ENCODE results near the gene DSTYK.
"Not testable (repeated sequence)": the region's sequence is repeated elsewhere in the genome, so short reads cannot be mapped to it uniquely, and the experiment has no call there.

The DSTYK gene

DNA sequence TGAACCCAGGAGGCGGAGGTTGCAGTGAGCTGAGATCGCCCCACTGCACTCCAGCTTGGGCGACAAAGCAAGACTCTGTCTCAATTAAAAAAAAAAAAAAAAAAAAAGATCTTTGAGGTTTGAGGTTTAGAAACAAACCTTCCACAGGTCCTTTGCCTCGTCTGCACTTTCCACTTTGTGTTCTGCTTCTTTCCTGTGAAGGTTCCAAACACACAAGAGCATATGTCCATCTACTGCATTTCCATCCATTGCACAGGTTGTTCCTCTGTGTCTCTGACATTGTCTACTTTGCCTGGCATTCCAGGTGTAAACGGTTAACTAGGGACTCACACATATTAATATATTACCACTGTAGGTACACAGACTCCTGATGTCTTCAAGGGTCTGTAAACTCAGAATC, 40.1 kb downstream of the DSTYK start:
- DNase-seq (ENCODE audit: low read depth in 2 of 2) = no peak

DNA sequence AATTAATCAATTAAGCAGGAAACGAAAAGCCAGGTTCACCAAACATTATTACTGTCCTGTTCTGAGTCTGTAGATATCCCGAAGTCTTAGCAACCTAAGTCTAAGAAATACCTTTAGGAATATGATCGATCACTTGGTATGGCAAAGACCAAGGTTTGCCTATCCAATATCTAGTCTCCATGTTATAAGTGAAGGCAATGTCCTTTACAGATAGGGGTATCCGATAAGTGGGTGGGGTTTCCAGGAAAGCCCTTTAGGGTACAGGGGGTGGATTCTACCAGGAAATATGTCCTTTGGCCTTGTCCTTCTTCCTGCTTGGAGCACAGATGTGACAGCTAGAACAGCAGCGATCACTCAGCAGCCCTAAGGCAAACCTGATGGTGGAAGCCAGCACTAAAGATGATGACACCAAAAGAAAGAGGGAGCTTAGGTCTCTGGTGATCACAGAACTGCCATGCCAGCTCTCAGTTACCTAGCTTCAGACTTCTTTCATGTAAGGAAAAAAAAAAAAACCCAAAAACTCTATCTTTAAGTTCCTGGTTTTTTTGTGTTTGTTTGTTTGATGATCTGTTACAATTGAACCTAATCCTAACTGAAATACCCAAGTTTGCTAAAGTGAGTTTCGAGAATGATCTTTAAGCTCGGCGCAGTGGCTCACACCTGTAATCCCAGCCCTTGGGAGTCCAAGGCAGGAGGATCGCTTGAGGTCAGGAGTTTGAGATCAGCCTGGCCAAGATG, 40.8 kb downstream of the DSTYK start:
- DNase-seq (ENCODE audit: low read depth in 2 of 2) = no peak

- DNase-seq (ENCODE audit: low read depth in 2 of 2) = no peak
These were observed 42.3 kb downstream of the DSTYK start for GRCh38 chr1:205169248-205169647.

- DNase-seq (ENCODE audit: low read depth in 2 of 2) = no peak
These were observed 43.2 kb downstream of the DSTYK start for GRCh38 chr1:205168291-205168690.

- DNase-seq (ENCODE audit: low read depth in 2 of 2) = no peak
These were observed 49.2 kb downstream of the DSTYK start for GRCh38 chr1:205162301-205162700.

DNA sequence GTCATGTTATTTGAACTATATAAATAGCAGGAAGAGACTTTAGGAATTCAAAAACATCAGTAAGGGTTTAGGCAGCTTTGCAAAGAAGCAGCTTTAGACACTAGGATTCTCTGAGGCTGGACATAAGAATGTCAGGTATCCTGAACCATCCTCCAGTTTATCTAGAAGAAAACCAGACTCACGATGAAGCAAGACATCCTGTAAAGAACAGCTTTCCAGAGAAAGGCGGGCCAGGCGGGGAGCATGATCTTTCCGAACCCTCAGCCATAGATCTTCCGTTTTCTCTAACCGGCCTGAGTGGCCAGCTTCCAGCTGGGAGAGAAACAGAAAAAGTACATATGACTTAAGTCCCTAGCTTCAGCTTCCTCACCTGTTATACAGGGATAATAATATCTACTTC, 50.4 kb downstream of the DSTYK start:
- no peak for DNase-seq (ENCODE audit: low read depth in 2 of 2)

DNA sequence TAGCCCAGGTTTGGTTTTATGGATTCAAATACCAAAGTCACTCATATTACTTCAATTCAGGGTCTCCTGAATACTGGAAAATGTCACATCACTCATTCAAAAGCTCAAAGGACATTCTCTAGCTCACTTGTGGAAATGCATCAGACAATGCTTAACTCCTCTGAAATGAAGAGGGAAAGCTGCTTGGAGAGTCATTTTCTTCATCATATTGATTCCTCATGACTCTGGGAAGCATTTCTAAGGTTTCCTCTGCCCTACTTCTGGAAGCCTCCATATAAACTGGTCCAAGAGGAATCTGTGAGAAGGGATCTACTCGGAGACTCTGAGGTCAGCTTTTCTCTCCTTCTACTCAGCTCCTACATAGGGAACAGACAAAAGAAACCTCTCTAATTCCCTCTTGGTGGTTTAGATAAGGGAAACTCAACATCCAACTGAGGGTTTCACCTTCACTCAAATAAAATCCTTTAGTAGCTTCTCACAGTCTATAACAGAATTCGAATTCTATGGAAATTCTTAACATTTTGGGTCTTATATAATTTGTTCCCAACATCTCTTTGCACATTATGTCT, 53.4 kb downstream of the DSTYK start:
- no peak for DNase-seq (ENCODE audit: low read depth in 2 of 2)

GRCh38 chr1:205155665-205156377, 55.7 kb downstream of the DSTYK start:
- not testable (repeated sequence) for DNase-seq (ENCODE audit: low read depth in 2 of 2)

DNA sequence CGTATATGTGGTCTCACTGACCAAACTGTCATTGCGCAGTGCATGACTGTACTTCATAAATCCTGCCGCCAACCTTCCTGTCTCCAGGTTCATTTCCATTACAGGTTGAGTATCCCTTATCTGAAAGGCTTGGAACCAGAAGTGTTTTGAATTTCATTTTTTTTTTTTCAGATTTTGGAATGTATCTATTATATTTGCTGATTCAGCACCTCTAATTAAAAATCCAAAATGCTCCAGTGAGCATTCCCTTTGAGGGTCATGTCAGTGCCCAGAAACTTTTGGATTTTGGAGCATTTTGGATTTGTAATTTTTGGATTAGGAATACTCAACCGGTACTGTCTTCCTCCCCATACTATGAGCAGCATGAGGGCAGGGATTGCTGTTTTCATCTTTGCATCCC, 59.0 kb downstream of the DSTYK start:
- no peak for DNase-seq (ENCODE audit: low read depth in 2 of 2)

DNA sequence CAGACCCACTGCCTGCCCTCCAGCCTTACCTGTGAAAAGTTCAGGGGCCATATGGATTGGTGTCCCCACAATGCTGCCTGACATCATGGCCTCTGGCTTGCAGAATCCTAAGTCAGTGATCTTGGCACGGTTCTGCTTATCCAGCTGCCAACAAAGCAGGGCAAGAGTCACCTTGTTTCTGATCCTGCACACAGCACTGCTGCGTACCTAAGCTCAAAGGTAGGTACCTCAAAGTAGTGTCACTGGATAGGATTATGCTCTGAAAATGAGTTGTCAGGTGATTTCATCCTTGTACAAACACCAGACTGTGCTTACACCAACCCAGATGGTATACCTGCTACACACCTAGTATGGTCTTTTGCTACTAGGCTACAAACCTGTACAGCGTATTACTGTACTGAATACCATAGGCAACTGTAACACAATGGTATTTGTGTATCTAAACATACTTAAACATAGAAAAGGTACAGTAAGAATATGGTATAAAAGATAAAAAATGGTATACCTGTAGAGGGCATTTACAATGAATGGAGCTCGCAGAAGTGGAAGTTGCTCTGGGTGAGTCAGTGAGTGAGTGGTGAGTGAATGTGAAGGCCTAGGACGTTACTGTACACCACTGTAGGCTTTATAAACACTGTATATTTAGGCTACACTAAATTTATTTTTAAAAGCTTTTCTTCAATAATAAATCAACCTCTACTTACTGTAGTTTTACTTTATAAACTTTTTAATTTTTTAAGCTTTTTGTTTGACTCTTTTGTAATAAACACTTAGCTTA, 60.7 kb downstream of the DSTYK start:
- DNase-seq (ENCODE audit: low read depth in 2 of 2) = no peak

DNA sequence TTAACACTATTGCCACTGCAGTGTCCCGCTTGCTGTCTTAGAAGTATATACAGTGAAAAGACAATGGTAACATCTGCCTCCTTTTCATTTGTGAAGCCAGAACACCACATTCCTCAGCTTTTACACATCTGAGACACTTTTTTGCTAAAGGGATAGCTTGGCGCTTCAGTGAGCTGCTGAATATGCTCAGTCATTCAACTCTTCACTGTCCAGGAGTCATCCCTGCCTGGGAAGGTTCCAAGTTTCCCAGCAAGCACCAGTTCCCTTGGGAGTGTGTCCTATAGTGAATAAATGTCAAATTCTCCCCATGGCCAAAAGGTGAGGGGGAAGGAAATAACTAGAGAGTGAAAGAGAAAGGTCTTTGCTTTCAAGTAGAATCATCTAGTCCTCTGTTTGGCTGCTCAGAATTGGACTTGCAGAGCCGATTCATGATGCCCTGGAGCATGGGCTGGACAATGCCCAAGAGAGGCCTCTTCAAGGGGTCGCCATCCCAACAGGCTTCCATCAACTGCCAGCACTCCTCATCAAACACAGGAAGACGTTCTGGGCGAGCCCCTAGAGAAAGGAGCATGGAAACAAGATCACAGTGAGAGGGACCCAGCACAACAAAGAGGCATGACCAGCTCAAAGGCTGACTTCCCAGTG, 64.2 kb downstream of the DSTYK start:
- DNase-seq (ENCODE audit: low read depth in 2 of 2) = no peak

- DNase-seq (ENCODE audit: low read depth in 2 of 2) = no peak
These were observed 66.8 kb downstream of the DSTYK start for GRCh38 chr1:205144751-205145150.

DNA sequence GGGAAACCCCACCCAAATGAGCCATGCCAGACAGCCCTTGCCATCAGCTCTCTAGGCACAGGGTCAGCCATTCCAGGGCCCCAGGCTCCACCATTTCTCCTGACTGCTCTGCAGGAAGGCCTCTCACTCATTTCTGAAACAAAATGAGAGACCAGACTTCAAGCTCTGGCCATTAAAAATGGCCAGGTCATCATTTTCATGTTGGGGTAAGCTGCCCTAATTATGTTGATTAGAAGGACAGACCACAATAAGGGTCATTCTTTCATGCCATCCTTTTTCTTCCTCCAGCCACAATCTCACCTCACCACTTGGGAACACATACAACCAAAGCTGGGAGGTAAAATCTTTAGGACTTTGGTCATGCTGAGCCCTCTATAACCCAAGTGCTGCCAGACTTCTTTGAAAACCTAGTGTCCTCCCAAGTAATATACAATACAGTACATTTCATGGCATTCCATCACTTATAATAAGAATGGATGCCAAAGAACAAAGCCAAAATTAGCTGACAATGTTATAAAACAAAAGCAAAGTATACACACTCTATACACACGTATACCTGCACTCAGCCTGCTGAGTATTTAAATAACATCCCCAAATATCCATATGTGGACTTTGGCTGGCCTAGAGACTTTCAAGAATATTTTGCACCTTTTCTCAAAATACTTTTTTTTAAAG, 67.3 kb downstream of the DSTYK start:
- DNase-seq (ENCODE audit: low read depth in 2 of 2) = no peak

DNA sequence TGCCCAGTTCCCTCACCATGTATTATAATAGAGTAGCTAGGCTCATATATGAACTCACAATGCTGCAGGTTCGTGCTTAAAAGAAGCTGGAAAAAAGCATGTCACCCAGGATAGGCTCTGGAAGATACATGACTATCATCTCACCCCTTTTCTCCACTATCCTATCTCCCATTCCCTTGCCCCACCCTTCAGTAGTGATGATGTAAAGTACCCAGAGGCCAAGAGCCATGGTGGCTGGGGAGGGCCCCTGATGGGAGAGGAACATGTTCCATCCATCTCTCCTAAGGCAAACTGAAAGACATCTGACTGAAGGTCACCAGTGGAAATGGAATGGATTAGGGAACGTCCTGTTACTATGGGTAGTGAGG, 69.4 kb downstream of the DSTYK start:
- DNase-seq (ENCODE audit: low read depth in 2 of 2) = no peak

DNA sequence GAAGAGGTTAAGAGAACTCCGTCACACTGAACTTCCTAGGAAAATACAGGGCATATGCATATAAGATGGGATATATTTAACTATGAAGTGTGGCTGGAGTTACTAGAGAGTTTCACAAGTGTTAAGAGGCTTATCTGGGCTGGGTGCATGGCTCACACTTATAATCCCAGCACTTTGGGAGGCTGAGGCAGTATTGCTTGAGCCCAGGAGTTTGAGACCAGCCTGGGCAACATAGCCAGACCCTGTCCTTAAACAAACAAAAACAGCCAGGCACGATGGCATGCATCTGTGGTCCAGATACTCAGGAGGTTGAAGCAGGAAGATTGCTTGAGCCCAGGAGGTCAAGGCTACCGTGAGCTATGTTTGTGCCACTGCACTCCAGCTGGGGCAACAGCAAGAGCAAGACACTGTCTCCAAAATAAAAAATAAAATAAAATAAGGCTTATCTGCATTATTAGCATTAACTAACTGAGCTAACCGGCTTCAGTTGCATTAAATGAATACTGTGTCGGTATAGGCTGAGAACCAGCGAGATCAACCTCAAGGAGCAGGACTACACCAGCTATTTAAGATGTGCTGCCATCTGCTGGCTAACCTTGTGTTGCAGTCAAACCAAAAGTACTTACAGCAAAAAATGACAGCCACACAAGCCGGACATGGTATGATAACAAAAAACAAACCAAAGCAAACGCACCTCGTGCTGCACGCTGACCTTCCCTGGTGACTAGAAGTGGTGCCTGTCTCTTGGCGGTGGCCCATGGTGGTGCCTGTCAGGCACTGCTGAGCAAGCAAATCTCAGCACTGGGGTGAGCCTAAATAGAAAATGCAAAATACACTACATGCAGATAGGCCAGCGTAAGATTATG, 70.0 kb downstream of the DSTYK start:
- peak; percentile 58 to 63 for DNase-seq (ENCODE audit: low read depth in 2 of 2)

DNA sequence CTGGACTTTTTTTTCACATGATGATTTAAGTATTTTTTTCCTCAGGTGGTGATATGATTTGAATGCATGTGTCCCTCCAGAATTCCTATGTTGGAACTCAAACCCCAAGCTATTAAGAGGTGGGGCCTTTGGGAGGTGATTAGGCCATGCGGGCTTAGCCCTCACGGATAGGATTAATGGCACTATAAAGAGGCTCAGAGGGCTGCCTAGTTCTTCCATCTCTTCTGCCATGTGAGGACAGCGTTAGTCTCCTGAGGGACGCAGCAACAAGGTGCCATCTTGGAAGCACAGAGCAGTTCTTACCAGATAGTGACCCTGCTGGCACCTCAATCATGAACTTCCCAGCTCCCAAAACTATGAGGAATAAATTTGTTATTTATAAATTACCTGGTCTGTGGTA, 71.4 kb downstream of the DSTYK start:
- DNase-seq (ENCODE audit: low read depth in 2 of 2) = no peak

DNA sequence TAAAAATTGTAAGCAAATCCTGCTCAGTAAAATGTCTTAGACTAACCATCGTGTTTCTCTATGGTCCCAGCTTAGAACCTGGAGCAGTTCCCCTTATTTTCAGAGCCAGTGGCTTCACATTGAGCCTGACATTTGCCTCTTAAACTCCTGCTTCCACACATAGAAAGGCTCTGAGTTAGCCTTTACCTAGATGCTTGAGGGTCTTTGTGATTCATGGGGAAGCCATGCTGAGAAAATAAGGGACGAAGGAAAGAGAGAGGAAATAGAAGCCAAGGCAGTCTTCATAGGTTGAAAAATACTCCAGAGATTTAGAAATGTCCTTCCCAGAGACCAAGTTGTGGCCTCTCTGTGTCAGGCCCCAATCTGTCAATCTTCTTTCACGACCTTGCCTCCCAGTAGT, 73.6 kb downstream of the DSTYK start:
- no peak for DNase-seq (ENCODE audit: low read depth in 2 of 2)

GRCh38 chr1:205133287-205133686, 78.2 kb downstream of the DSTYK start:
- DNase-seq (ENCODE audit: low read depth in 2 of 2) = no peak

- DNase-seq (ENCODE audit: low read depth in 2 of 2) = no peak
These were observed 82.0 kb downstream of the DSTYK start for GRCh38 chr1:205129447-205130029.

DNA sequence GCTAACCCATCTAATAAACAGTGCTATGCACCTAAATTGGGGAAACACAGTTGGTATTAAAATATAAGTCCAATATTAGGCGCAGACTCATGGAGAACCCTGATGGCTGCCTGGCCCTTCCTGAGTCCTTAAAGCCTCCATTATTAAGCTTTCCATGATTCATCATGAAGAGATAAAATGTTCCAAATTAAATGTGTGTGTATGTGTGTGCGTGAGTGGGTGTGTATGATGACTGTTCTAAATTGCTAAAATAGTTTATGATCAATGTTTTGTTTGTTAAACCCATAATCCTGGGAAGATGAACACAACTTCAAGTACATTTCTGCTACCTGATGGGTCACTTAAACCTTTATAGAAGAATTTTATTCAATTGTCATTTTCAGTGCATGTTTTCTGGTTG, 83.5 kb downstream of the DSTYK start:
- DNase-seq (ENCODE audit: low read depth in 2 of 2) = no peak

Data from stimulated activated CD4-positive, alpha-beta T cell treated with anti-CD3 and anti-CD28 coated beads, Interleukin-1b, Interleukin-23, amount 100 ng/mL, for 4 hours (primary cell).